HepG2 (cell line): ENCODE measurements around the gene MEPCE. TPM values are rescaled to one million over a fixed set of nuclear protein-coding genes. Genes with fewer than 3 reads are reported as not detected.

Experiments used
- AHDC1 ChIP-seq: sonication (generic); formaldehyde crosslinking; IDR thresholded peaks from 2 replicates; pipeline ENCODE4 v1.5.1; 2020; ENCODE audit warnings: mild to moderate bottlenecking, missing genetic modification reagents, borderline replicate concordance
- PRPF4 ChIP-seq: fragments of 200-400 bp; formaldehyde crosslinking; IDR thresholded peaks from 2 replicates; pipeline ENCODE4 v1.6.1; 2016; ENCODE audit warnings: low read length, low read depth; ENCODE audit not compliant: poor library complexity, severe bottlenecking
- TRIM22 ChIP-seq: fragments of 450-650 bp; IDR thresholded peaks from 2 replicates; pipeline ENCODE4 v1.6.1; 2017
- TRIM24 ChIP-seq: sonication (generic); formaldehyde crosslinking; IDR thresholded peaks from 2 replicates; pipeline ENCODE4 v1.8.0; 2022; ENCODE audit warnings: mild to moderate bottlenecking, missing genetic modification reagents
- ZBTB25 ChIP-seq: IDR thresholded peaks from 2 replicates; pipeline ENCODE4 v1.6.1; 2018; ENCODE audit warnings: missing genetic modification reagents
- polyA plus RNA-seq, 8 experiments: library from polyadenylated mRNA; depleted of rRNA in 3 of 8; stranded (reverse) in 7 of 8; unstranded in 1 of 8; fragments of >200 nt; fragmentation: Illumina TruSeq in 4 of 8; extraction: Trizol in 4 of 8; gene quantifications; 2 replicates each; pipeline versions ENCODE4 v1.2.1 to v1.2.3, GENCODE V29; 2011 to 2016; ENCODE audit warnings: low read depth in 4 of 8, missing spikeins in 1 of 8, mixed read lengths in 1 of 8; ENCODE audit not compliant: insufficient read depth in 1 of 8
- total RNA-seq, 5 experiments: library from RNA; depleted of rRNA; stranded (reverse); fragments of >200 nt; fragmentation: Illumina TruSeq; extraction: Trizol; gene quantifications; 2 replicates each; pipeline ENCODE4 v1.2.3, GENCODE V29; 2016; ENCODE audit warnings: low read depth in 1 of 5

Gene MEPCE
- total and polyA plus RNA-seq, 2 of the 13 experiments (the other 11 are each of a cell fraction or from before 2014, with no cell fraction given): 12.3 to 26.0 TPM

GRCh38 chr7:100427762-100428198, 1.9 kb upstream of the MEPCE start (continued):
- TF ChIP-seq AHDC1 (no peak), TRIM24 (CRISPR knock-in tag) (0 out of 2 replicates have a peak, but pooled peaks have one; percentile 21), TRIM22 (no peak), ZBTB25 (CRISPR knock-in tag) (no peak), PRPF4 (peak; percentile 12)
